ENCODE results near the gene IRF3. TPM values are rescaled to one million over a fixed set of nuclear protein-coding genes. Genes with fewer than 3 reads are reported as not detected.

The IRF3 gene
- total RNA-seq, 1 donor from 2014 or later = 59.4 TPM

DNA sequence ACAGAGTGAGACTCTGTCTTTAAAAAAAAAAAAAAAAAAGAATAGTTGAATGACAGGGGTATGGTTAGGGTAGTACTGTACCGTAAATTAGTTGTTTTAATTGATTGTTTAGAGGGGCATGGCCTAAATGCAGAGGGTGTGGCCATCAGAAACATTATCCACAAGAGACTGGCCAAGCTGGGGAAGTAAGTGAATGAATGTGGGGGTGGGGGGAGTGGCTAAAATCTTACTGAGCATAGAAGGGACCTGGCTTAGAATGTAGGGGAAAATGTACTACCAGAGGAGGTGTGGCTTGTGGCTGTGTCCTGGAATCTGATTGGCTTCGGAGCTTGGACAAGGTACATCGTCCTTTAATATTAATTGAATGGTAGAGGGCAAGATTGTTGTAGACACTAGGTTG lies 3.9 kb upstream of the IRF3 start:
- no peak overlapping the region for H3K27ac ChIP-seq
- H3K36me3 ChIP-seq = no peaks in the 10 kb centered on the region
- DNase-seq (ENCODE audit: extremely low spot score in 2 of 2) = no peak
- no peaks in the 10 kb centered on the region for H3K9me3 ChIP-seq
- intact Hi-C loops (cut with DNase I) = loop anchor here (10.0 kb wide), 1 partner anchor 175 kb away; the partner anchor contains the start of gene RPS11
- H3K4me3 ChIP-seq = no peak overlapping the region
- TF ChIP-seq POLR2A (IDR thresholded peaks at IDR 0.05) (no peak), POLR2AphosphoS5 (IDR thresholded peaks at IDR 0.05; ENCODE audit: insufficient read depth in 1 of 2, low read depth in 1 of 2) (no peak)
- TF ChIP-seq, protein P1, sequence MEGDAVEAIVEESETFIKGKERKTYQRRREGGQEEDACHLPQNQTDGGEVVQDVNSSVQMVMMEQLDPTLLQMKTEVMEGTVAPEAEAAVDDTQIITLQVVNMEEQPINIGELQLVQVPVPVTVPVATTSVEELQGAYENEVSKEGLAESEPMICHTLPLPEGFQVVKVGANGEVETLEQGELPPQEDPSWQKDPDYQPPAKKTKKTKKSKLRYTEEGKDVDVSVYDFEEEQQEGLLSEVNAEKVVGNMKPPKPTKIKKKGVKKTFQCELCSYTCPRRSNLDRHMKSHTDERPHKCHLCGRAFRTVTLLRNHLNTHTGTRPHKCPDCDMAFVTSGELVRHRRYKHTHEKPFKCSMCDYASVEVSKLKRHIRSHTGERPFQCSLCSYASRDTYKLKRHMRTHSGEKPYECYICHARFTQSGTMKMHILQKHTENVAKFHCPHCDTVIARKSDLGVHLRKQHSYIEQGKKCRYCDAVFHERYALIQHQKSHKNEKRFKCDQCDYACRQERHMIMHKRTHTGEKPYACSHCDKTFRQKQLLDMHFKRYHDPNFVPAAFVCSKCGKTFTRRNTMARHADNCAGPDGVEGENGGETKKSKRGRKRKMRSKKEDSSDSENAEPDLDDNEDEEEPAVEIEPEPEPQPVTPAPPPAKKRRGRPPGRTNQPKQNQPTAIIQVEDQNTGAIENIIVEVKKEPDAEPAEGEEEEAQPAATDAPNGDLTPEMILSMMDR (IDR thresholded peaks at IDR 0.05) = no peak
- H3K27me3 ChIP-seq = no peaks in the 10 kb centered on the region
- H3K4me1 ChIP-seq = peaks cover 18% of the 10 kb centered on the region

DNA sequence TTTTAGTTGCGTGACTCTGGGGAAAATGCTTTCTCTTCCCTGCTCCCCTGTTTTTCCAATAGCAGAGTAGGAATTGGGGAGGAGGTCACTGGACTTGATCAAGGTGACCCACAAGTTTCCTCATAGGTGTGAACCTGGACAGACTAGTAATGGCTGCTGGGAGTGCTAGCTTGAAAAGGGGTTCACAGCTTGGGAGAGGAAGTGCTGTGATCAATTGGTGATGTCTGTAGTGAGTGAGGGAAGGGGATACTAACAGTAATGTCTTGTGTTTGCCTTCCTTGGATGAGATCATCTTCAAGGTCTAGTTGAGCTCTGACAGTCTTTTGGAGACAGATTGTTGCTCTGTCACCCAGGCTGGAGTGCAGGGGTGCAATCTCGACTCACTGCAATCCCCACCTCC lies 1.8 kb upstream of the IRF3 start:
- TF ChIP-seq, protein P1 (IDR thresholded peaks at IDR 0.05) = no peak
- TF ChIP-seq POLR2AphosphoS5 (IDR thresholded peaks at IDR 0.05; ENCODE audit: insufficient read depth in 1 of 2, low read depth in 1 of 2) (no peak), POLR2A (IDR thresholded peaks at IDR 0.05) (no peak)
- H3K9me3 ChIP-seq = no peaks in the 10 kb centered on the region
- no peak overlapping the region for H3K4me3 ChIP-seq
- no peak overlapping the region for H3K27ac ChIP-seq
- DNase-seq (ENCODE audit: extremely low spot score in 2 of 2) = no peak
- intact Hi-C loops (cut with DNase I) = loop anchor here (10.0 kb wide), 1 partner anchor 173 kb away; the partner anchor contains the start of gene RPS11
- no peaks in the 10 kb centered on the region for H3K27me3 ChIP-seq
- peaks cover 0 to 5% of the 10 kb centered on the region in 2 donors for H3K36me3 ChIP-seq
- peaks cover 28% of the 10 kb centered on the region for H3K4me1 ChIP-seq

DNA sequence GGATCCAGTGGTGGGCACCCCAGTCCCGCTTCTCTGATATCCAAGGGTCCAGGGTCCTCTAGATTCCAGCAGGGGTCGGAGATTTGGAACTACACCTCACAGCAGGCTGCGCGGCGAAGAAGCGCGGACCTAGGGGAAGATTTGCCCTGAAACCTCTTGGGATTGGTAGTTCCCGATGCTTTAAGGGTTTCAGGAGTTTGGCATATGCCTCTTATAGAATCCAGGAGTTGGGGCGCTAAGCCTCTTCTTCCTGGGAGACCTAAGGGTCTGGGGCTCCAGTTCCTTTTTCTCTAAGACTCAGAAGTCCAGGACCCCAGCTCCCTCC lies 425 bp upstream of the IRF3 start:
- intact Hi-C loops (cut with DNase I) = loop anchor here (10.0 kb wide), 1 partner anchor 171 kb away; the partner anchor contains the start of gene RPS11
- no peak for DNase-seq (ENCODE audit: extremely low spot score in 2 of 2)
- H3K36me3 ChIP-seq = peaks cover 0 to 19% of the 10 kb centered on the region in 2 donors
- H3K4me3 ChIP-seq = peak overlapping the region; percentile 68 to 73
- no peaks in the 10 kb centered on the region for H3K9me3 ChIP-seq
- peak overlapping the region; percentile 89 for H3K27ac ChIP-seq
- no peak for TF ChIP-seq POLR2A (IDR thresholded peaks at IDR 0.05)
- no peak for TF ChIP-seq POLR2AphosphoS5 (IDR thresholded peaks at IDR 0.05; ENCODE audit: insufficient read depth in 1 of 2, low read depth in 1 of 2)
- TF ChIP-seq, protein P1 (IDR thresholded peaks at IDR 0.05) = no peak
- peaks cover 22% of the 10 kb centered on the region for H3K4me1 ChIP-seq
- H3K27me3 ChIP-seq = no peaks in the 10 kb centered on the region

DNA sequence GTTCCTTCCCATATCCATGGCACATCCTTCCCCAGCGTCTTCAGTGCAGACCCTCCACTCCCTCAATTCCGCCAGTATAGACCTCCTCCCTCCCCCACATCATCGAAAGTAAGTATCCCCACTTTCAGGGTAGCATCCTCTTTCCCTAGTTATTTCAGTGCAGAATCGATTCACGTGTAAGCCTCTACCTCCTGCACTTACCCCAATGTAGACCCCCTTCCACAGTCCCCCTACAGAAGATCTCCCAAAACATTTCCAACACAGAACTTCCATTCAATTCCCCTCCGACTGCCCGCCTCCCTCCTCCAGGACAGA lies 664 bp downstream of the IRF3 start:
- no peak for DNase-seq (ENCODE audit: extremely low spot score in 2 of 2)
- H3K36me3 ChIP-seq = peaks cover 0 to 30% of the 10 kb centered on the region in 2 donors
- H3K4me1 ChIP-seq = peaks cover 22% of the 10 kb centered on the region
- no peaks in the 10 kb centered on the region for H3K9me3 ChIP-seq
- intact Hi-C loops (cut with DNase I) = loop anchor here (10.0 kb wide), 1 partner anchor 170 kb away; the partner anchor contains the start of gene RPS11
- H3K4me3 ChIP-seq = peak overlapping the region; percentile 68 to 73
- H3K27ac ChIP-seq = peak overlapping the region; percentile 89
- no peaks in the 10 kb centered on the region for H3K27me3 ChIP-seq
- no peak for TF ChIP-seq POLR2AphosphoS5 (IDR thresholded peaks at IDR 0.05; ENCODE audit: insufficient read depth in 1 of 2, low read depth in 1 of 2)
- TF ChIP-seq, protein P1 (IDR thresholded peaks at IDR 0.05) = no peak
- no peak for TF ChIP-seq POLR2A (IDR thresholded peaks at IDR 0.05)

DNA sequence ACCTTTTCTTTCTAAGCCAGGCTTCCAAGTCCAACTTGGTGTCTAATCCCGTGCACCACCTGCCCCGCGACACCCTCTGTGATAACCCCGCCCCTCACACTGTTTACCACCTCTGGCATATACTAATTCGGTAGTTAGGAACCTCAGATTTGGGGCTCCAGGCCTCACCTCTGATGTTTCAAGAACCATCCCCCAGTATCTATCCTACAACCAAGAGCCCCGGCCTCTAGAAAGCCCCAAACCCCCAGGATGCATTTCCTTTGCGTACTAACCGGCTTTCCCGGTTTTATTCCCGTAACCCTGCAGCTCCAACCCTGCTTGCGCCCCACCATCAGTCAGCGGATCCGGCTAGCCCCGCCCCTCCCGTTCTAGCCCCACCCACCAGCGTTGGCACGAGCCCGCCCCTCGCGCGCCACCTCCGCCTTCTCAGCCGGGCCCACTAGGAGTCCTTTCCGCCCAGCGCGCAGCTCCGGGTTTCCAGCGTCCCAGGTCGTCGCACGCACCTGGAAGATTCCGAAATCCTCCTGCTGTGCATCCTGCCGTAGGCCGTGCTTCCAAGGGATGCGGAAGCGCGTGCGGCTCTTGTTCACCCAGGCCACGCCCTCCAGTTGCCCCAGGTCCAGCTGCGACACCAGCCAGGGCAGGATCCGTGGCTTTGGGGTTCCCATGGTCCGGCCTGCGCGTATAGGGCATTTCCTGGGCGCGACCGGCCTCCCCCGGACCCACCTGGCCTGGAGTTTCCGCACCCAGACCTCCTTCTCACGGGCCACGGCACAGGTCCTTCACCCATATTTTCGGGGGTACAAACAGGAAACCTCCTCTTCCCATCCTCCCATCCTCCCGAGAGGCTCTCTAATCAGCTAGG lies 1.3 kb downstream of the IRF3 start:
- H3K9me3 ChIP-seq = no peaks in the 10 kb centered on the region
- peak overlapping the region; percentile 89 for H3K27ac ChIP-seq
- peaks cover 22% of the 10 kb centered on the region for H3K4me1 ChIP-seq
- peaks cover 0 to 36% of the 10 kb centered on the region in 2 donors for H3K36me3 ChIP-seq
- peak in 1 of 2 donors; percentile 95 for DNase-seq (ENCODE audit: extremely low spot score in 2 of 2)
- H3K27me3 ChIP-seq = no peaks in the 10 kb centered on the region
- peak overlapping the region; percentile 68 to 73 for H3K4me3 ChIP-seq
- peak; percentile 39 to 93 for TF ChIP-seq POLR2AphosphoS5 (IDR thresholded peaks at IDR 0.05; ENCODE audit: insufficient read depth in 1 of 2, low read depth in 1 of 2)
- TF ChIP-seq, protein P1 (IDR thresholded peaks at IDR 0.05) = peak in 1 of 3 experiments; percentile 36
- TF ChIP-seq POLR2A (IDR thresholded peaks at IDR 0.05) = peak in 1 of 2 donors; percentile 58
- intact Hi-C loops (cut with DNase I) = loop anchor here (10.0 kb wide), 1 partner anchor 170 kb away; the partner anchor contains the start of gene RPS11
